H1 (cell line): ENCODE measurements around the gene RRP1B. TPM values are rescaled to one million over a fixed set of nuclear protein-coding genes. Genes with fewer than 3 reads are reported as not detected.

Source experiments
- BCL11A ChIP-seq, 2 experiments: IDR thresholded peaks; one replicate each; pipeline ENCODE4 v1.6.1; 2011; ENCODE audit warnings: low read depth in 2 of 2, low read length in 2 of 2, mild to moderate bottlenecking in 2 of 2
- GABPA ChIP-seq: IDR thresholded peaks from 2 replicates; pipeline ENCODE4 v1.6.1; 2011; ENCODE audit warnings: mild to moderate bottlenecking, low read length, moderate library complexity, borderline replicate concordance; ENCODE audit not compliant: insufficient read depth
- RXRA ChIP-seq: IDR thresholded peaks from 2 replicates; pipeline ENCODE4 v1.6.1; 2011; ENCODE audit warnings: low read depth, mild to moderate bottlenecking, low read length, moderate library complexity; ENCODE audit not compliant: insufficient read depth
- USF2 ChIP-seq: IDR thresholded peaks from 2 replicates; pipeline ENCODE4 v1.6.1; 2011; ENCODE audit warnings: low read length, improper control_type of control experiment
- polyA plus RNA-seq, 7 experiments: library from polyadenylated mRNA; depleted of rRNA in 3 of 7; stranded (reverse) in 5 of 7; unstranded in 2 of 7; fragments of >200 nt in 5 of 7; fragments of 200-250 nt in 2 of 7; gene quantifications; 1 replicate in 5 of 7; 2 replicates in 1 of 7; 4 replicates in 1 of 7; pipeline versions ENCODE4 v1.2.1 to v1.2.3, GENCODE V29; 2011 to 2013; ENCODE audit warnings: missing spikeins in 2 of 7, mixed read lengths in 2 of 7
- total RNA-seq: library from RNA; stranded (reverse); fragmentation: NEBNext Ultra II Directional; extraction: Animal tissue kit (Norgen Biotek cat#: 25700); gene quantifications from 2 replicates; pipeline ENCODE4 v1.2.1, GENCODE V29; 2021

The RRP1B gene
- total and polyA plus RNA-seq, 2 of the 8 experiments (the other 6 are each of a cell fraction or from before 2014, with no cell fraction given), result 25.8 to 97.3 TPM

GRCh38 chr21:43618940-43619339 lies 40.4 kb upstream of the RRP1B start (continued):
- TF ChIP-seq RXRA (no peak), BCL11A (IDR thresholded peaks at IDR 0.05; ENCODE audit: low read depth in 2 of 2, low read length in 2 of 2) (no peak), USF2 (no peak), GABPA (no peak)
